CD8-positive, alpha-beta memory T cell (primary cell): ENCODE data around the gene MATN1. TPM values are rescaled to one million over a fixed set of nuclear protein-coding genes. Genes with fewer than 3 reads are reported as not detected.
A peak's percentile ranks its signal among the peaks of the same experiment; 100 is the strongest.

Experiments
- CTCF ChIA-PET: fragments of 350-600 bp; sonication (Branson Sonifier 250); formaldehyde crosslinking; loops from one replicate; lab custom pipeline; 2021; ENCODE audit warnings: antibody characterized with exemption; lab: Charles Lee
- POLR2A ChIA-PET: fragments of 350-600 bp; sonication (Branson Sonifier 250); formaldehyde crosslinking; loops from one replicate; lab custom pipeline; 2021; ENCODE audit warnings: antibody characterized with exemption; lab: Charles Lee
- DNase-seq, 5 donors: peaks; one replicate each; pipeline versions ENCODE4 v3.0.0 to v3.0.0-alpha.2; 2020 to 2022; ENCODE audit warnings: mixed read lengths in 1 of 5
- H3K27ac ChIP-seq: one replicate; pipeline ENCODE4 v1.7.0; 2013; ENCODE audit warnings: low read depth, mild to moderate bottlenecking, low read length, moderate library complexity
- H3K27me3 ChIP-seq: 2 replicates; pipeline ENCODE4 v1.7.0; 2013; ENCODE audit warnings: low read length, mild to moderate bottlenecking; ENCODE audit not compliant: insufficient read depth, poor library complexity, severe bottlenecking
- H3K36me3 ChIP-seq: 2 replicates; pipeline ENCODE4 v1.7.0; 2013; ENCODE audit warnings: mild to moderate bottlenecking, low read length, moderate library complexity; ENCODE audit not compliant: insufficient read depth
- H3K4me1 ChIP-seq: 2 replicates; pipeline ENCODE4 v1.7.0; 2013; ENCODE audit warnings: mild to moderate bottlenecking, low read length, moderate library complexity; ENCODE audit not compliant: insufficient read depth
- H3K4me3 ChIP-seq: 2 replicates; pipeline ENCODE4 v1.7.0; 2013; ENCODE audit warnings: mild to moderate bottlenecking, low read length
- H3K9me3 ChIP-seq: 2 replicates; pipeline ENCODE4 v1.7.0; 2013; ENCODE audit warnings: mild to moderate bottlenecking, low read length
- H3K27ac Mint-ChIP-seq, 8 donors: one replicate each; pipeline ENCODE4 v1.8.0; 2020 to 2021; ENCODE audit warnings: mixed read lengths in 8 of 8, mild to moderate bottlenecking in 6 of 8, inconsistent platforms in 3 of 8, moderate library complexity in 3 of 8
- H3K27me3 Mint-ChIP-seq, 2 donors: one replicate each; pipeline ENCODE4 v1.8.0; 2020 to 2021; ENCODE audit warnings: mixed read lengths in 2 of 2, mild to moderate bottlenecking in 1 of 2, moderate library complexity in 1 of 2
- H3K36me3 Mint-ChIP-seq, 3 donors: one replicate each; pipeline ENCODE4 v1.8.0; 2020 to 2021; ENCODE audit warnings: mixed read lengths in 3 of 3, inconsistent platforms in 1 of 3, mild to moderate bottlenecking in 1 of 3
- H3K4me1 Mint-ChIP-seq, 3 donors: one replicate each; pipeline ENCODE4 v1.8.0; 2020 to 2021; ENCODE audit warnings: mixed read lengths in 3 of 3, inconsistent platforms in 1 of 3, mild to moderate bottlenecking in 1 of 3
- H3K4me3 Mint-ChIP-seq, 7 donors: one replicate each; pipeline ENCODE4 v1.8.0; 2020 to 2021; ENCODE audit warnings: mixed read lengths in 7 of 7, mild to moderate bottlenecking in 6 of 7, moderate library complexity in 4 of 7, inconsistent platforms in 2 of 7
- H3K9me3 Mint-ChIP-seq, 5 donors: one replicate each; pipeline ENCODE4 v1.8.0; 2020 to 2022; ENCODE audit warnings: mixed read lengths in 5 of 5, mild to moderate bottlenecking in 3 of 5, moderate library complexity in 2 of 5, inconsistent platforms in 1 of 5
- polyA plus RNA-seq: library from polyadenylated mRNA; unstranded; fragments of 300-500 nt; fragmentation: Illumina TruSeq; gene quantifications from one replicate; pipeline ENCODE4 v1.2.3, GENCODE V29; 2021
- total RNA-seq, 2 experiments: library from RNA; stranded (reverse); gene quantifications; one replicate each; pipeline ENCODE4 v1.2.3, GENCODE V29; 2021

MATN1 gene
- total and polyA plus RNA-seq, 3 experiments from 2014 or later: 0.59 to 0.91 TPM; not detected in 1

DNA sequence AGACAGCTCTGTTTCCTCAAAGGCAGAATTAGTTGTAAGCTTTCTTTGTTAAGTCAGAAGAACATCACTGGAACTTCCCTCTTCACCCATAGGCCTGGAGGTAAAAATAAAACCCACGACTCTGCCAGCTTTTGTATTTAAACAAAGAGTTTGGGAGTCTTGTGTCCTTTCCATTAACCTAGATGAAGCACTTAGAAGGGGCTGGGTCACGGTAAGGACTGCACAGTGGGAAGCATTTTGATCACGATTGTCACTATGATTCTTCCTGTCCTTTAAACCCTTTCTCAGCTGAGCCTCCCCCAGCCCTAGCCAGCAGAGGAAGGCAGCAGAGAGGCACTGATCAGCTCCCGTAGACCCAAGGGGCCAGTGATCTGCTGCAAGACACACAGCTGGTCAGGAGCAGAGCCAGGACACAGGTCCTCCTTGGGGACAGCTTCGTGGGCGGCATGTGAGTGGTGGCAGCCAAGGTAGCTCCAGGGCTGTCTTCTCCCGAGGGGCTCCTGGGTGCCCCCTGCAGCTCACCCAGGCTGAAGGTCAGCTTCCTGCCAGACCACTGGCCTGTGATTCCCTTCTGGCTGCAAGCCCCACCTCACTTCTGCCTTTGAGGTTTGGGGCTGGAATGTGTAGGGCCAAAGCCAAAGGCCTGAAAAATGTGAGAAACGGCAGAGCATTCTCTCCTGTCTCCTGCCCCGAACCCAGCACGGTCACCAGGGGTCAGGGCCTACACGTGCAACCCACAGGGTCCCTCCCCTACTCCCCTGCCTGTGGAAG lies 38.2 kb upstream of the MATN1 start:
- H3K4me3 Mint-ChIP-seq: peak overlapping the region in 6 of 7 donors; percentile 84 to 100 (median 99)

DNA sequence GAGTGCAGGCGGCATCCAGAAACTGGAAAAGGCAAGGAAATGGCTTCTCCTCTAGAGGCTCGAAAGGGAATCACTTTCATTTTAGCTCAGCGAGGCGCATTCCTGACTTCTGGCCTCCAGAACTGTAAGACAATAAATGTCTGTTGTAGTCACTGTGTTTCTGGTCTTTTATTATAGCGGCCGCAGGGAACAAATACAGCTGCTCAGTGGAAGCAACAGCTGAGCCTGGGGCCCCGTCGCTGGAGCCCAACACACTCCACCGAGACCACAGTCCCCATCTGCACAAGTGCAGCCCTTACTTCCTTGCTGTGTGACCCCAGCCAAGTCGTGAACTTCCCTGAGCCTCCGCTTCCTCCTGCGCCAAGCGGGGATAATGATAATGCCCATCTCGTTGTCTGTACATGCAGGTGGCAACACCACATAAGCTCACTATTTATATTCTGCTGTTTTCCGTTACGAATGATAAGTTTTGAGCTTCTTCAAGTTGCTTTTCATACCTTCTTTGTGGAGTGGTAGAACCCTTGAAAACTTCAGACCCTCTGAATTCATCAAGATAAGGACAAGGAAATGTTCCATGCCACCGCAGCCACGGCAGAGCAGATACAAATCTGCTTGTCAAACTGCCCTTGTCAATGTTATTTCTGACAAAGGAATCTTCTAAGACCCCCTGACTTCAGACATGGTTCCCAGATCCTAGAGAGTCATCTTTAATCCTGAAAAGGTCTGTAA lies 37.4 kb upstream of the MATN1 start:
- Histone ChIP-seq H3K27me3 (no peaks in the 10 kb centered on the region), H3K9me3 (no peaks in the 10 kb centered on the region), H3K27ac (peak overlapping the region; percentile 96), H3K36me3 (no peaks in the 10 kb centered on the region), H3K4me3 (peak overlapping the region; percentile 61), H3K4me1 (peaks cover 61% of the 10 kb centered on the region)
- peak in 1 of 5 donors; percentile 31 for DNase-seq
- Mint-ChIP-seq H3K4me3 (peak overlapping the region; percentile 74 to 100 (median 99)), H3K27ac (peak overlapping the region; percentile 98 to 100 (median 100)), H3K27me3 (peaks cover 0 to 2% of the 10 kb centered on the region in 2 donors), H3K9me3 (no peaks in the 10 kb centered on the region), H3K4me1 (peaks cover 59 to 71% (median 62%) of the 10 kb centered on the region in 3 donors), H3K36me3 (peaks cover 0 to 18% (median 0%) of the 10 kb centered on the region in 3 donors)
- POLR2A ChIA-PET: interaction anchor here (1.8 to 11.0 kb wide), 3 partner anchors 15 to 41 kb away, joined by 4 to 189 read pairs (median 13); no protein-coding TSS in a partner anchor
- CTCF ChIA-PET: interaction anchor here (1.2 to 8.9 kb wide), 8 partner anchors 12 to 42 kb away, joined by 3 to 67 read pairs (median 12); no protein-coding TSS in a partner anchor

More for the DNA sequence above, 38.2 kb upstream of the MATN1 start:
- Histone ChIP-seq H3K4me1 (peaks cover 69% of the 10 kb centered on the region), H3K27me3 (no peaks in the 10 kb centered on the region), H3K27ac (peak overlapping the region; percentile 96), H3K36me3 (no peaks in the 10 kb centered on the region), H3K4me3 (peak overlapping the region; percentile 61), H3K9me3 (no peaks in the 10 kb centered on the region)
- Mint-ChIP-seq H3K4me1 (peaks cover 64 to 76% (median 69%) of the 10 kb centered on the region in 3 donors), H3K36me3 (peaks cover 0 to 10% (median 0%) of the 10 kb centered on the region in 3 donors), H3K9me3 (no peaks in the 10 kb centered on the region), H3K27ac (peak overlapping the region; percentile 84 to 100 (median 100)), H3K27me3 (peaks cover 0 to under 1% of the 10 kb centered on the region in 2 donors)
- ChIA-PET POLR2A (interaction anchor here (1.8 to 11.0 kb wide), 3 partner anchors 16 to 42 kb away, joined by 4 to 189 read pairs (median 13); no protein-coding TSS in a partner anchor), CTCF (interaction anchor here (1.0 to 8.9 kb wide), 9 partner anchors 11 to 42 kb away, joined by 3 to 67 read pairs (median 9); no protein-coding TSS in a partner anchor)
- no peak for DNase-seq

DNA sequence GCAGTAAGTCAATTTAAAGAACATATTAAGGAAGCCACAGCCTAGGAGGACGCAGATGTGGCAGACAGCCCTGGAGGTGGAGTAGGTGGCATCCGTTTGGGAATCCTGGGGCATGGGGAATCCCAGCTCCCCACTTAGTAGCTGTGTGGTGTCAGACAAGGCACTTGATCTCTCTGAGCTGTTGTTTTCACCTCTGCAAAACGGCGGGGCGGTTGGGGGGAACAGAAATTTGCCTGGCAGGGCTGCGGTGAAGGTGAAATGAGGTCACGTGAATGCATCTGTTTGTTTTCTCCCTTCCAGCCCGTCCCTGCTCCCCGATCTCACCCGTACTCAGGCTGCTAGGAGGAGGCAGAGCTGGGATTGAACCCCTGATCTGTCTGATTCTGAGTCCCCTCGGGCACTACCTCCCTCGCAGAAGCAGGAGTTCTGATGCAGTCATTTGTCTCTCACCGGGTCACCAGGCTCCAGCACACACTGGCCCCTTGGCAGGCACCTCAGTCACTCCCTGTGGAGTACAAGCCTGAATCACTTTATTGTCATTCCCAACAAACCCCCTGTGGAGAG lies 36.4 kb upstream of the MATN1 start:
- no peaks in the 10 kb centered on the region for H3K27me3 ChIP-seq
- Mint-ChIP-seq H3K4me3 (peak overlapping the region; percentile 74 to 100 (median 99)), H3K36me3 (peaks cover 6 to 28% (median 7%) of the 10 kb centered on the region in 3 donors), H3K9me3 (no peaks in the 10 kb centered on the region), H3K4me1 (peaks cover 67 to 76% (median 67%) of the 10 kb centered on the region in 3 donors), H3K27ac (peak overlapping the region; percentile 98 to 100 (median 100)), H3K27me3 (peaks cover 0 to 2% of the 10 kb centered on the region in 2 donors)
- peak overlapping the region; percentile 96 for H3K27ac ChIP-seq
- DNase-seq: peak; percentile 73 to 87 (median 76)
- POLR2A ChIA-PET: interaction anchor here (0.7 to 11.0 kb wide), 5 partner anchors 10 to 40 kb away, joined by 3 to 189 read pairs (median 4); no protein-coding TSS in a partner anchor
- no peaks in the 10 kb centered on the region for H3K9me3 ChIP-seq
- peak overlapping the region; percentile 61 for H3K4me3 ChIP-seq
- CTCF ChIA-PET: interaction anchor here (2.1 to 8.9 kb wide), 4 partner anchors 15 to 40 kb away, joined by 15 to 67 read pairs (median 28); no protein-coding TSS in a partner anchor
- no peaks in the 10 kb centered on the region for H3K36me3 ChIP-seq
- peaks cover 64% of the 10 kb centered on the region for H3K4me1 ChIP-seq

DNA sequence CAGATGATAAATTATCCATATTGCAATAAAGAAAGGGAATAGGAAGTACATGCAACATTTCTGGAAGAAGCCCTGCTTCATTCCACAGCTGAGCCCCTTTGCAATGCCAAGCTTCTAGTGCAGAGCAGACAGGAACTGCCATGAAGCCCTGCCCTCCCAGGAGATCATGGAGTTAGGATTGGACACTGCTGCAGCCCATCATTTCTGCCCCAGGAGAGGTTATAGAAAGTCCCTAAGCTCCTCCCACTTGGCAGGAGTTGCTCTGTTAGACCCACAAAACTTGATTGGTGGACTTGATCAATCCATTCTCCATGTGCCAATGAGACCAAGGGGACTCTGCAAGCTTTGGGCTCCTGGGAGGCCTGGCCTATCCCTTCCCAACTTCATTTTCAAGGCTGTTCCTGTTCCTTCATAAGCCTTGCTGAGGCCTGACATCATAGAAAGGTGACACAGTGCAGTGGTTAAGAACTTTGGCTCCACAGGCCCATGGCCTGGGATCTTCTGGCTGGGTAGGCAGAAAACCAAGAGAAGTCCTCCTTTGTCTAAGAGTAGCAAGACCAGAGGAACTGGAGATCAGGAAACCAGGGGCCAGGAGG lies 35.5 kb upstream of the MATN1 start:
- Histone ChIP-seq H3K36me3 (no peaks in the 10 kb centered on the region), H3K4me3 (peak overlapping the region; percentile 61), H3K4me1 (peaks cover 73% of the 10 kb centered on the region), H3K27ac (peak overlapping the region; percentile 96), H3K9me3 (no peaks in the 10 kb centered on the region), H3K27me3 (no peaks in the 10 kb centered on the region)
- peak overlapping the region; percentile 96 to 100 (median 99) for H3K4me3 Mint-ChIP-seq
- H3K27ac Mint-ChIP-seq: peak overlapping the region; percentile 97 to 100 (median 100)
- no peaks in the 10 kb centered on the region for H3K9me3 Mint-ChIP-seq
- POLR2A ChIA-PET: interaction anchor here (1.2 to 11.0 kb wide), 4 partner anchors 13 to 40 kb away, joined by 4 to 189 read pairs (median 19); no protein-coding TSS in a partner anchor
- CTCF ChIA-PET: interaction anchor here (0.8 to 11.3 kb wide), 6 partner anchors 10 to 39 kb away, joined by 3 to 76 read pairs (median 6); no protein-coding TSS in a partner anchor
- H3K27me3 Mint-ChIP-seq: peaks cover 0 to 2% of the 10 kb centered on the region in 2 donors
- H3K36me3 Mint-ChIP-seq: peaks cover 6 to 34% (median 7%) of the 10 kb centered on the region in 3 donors
- no peak for DNase-seq
- peaks cover 76 to 86% (median 77%) of the 10 kb centered on the region in 3 donors for H3K4me1 Mint-ChIP-seq

DNA sequence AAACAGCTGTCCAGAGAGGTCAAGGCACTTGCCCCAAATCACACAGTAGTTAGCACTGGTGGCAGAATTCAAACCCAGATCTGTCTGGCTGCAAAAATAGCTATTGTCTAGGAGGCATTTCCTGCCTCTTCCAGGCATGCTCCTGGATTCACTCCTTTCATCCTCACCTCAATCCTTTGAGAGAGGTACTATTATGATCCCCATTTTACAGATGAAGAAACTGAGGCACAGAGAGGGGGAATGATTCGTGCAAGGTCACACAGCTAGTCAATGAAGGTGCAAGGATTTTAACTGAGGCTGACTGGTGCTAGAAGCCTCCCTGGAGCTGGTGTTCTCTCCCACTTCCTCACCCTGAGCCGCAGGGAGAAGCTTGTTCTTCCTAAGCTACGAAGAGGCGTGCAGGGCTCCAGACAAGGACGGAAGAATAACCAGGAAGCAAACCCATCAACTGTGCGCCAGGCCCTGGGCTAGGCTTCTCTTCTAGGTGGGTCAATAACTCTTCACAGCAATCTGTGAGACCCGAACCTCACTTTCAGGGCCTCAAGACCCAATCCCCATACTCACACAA lies 34.8 kb upstream of the MATN1 start:
- peak overlapping the region; percentile 97 to 100 (median 100) for H3K27ac Mint-ChIP-seq
- no peaks in the 10 kb centered on the region for H3K9me3 Mint-ChIP-seq
- POLR2A ChIA-PET: interaction anchor here (1.2 to 11.0 kb wide), 3 partner anchors 13 to 39 kb away, joined by 4 to 189 read pairs (median 25); no protein-coding TSS in a partner anchor
- H3K27me3 ChIP-seq: no peaks in the 10 kb centered on the region
- H3K27ac ChIP-seq: peak overlapping the region; percentile 96
- H3K36me3 Mint-ChIP-seq: peaks cover 6 to 41% (median 10%) of the 10 kb centered on the region in 3 donors
- no peaks in the 10 kb centered on the region for H3K36me3 ChIP-seq
- H3K4me1 ChIP-seq: peaks cover 75% of the 10 kb centered on the region
- H3K9me3 ChIP-seq: no peaks in the 10 kb centered on the region
- DNase-seq: no peak
- CTCF ChIA-PET: interaction anchor here (0.6 to 11.3 kb wide), 12 partner anchors 8 to 44 kb away, joined by 3 to 76 read pairs (median 6); no protein-coding TSS in a partner anchor
- H3K27me3 Mint-ChIP-seq: peaks cover 0 to 2% of the 10 kb centered on the region in 2 donors
- H3K4me1 Mint-ChIP-seq: peaks cover 81 to 90% (median 81%) of the 10 kb centered on the region in 3 donors
- peak overlapping the region; percentile 96 to 100 (median 99) for H3K4me3 Mint-ChIP-seq
- H3K4me3 ChIP-seq: peak overlapping the region; percentile 74

DNA sequence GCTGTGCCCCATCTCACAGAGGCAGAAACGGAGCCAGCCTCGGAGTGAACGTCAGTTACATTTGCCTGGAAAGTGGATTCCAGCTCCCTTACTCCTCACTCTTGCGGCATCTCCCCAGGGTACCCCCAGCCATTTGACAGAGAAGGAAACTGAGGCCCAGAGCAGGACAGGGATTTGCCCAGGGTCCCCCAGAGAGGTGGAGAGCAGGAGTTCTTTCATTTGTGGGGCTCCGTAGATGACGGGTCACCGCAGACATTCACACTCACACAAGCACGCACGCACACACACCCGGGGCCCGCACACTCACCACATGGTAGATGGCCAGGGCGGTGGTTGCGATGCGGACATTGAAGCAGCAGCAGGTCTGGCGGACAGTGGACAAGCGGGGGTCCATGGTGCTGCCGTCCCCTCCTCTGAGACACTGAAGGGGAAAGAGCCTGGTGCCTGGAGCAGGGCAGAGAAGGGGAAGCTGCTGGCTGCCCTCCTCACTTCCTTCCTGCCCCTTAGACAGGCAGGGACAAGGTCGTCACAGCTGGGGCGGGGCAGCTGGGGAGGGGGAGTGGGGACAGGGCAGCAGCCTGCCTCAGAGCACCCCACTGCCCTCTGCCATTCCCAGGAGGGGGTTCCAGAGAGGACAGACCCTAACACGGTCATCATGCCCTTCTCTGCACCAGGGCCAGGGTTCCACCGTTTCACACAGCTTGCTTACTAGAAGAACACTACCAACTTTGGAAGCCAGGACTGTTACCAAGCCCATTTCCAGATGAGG lies 34.2 kb upstream of the MATN1 start, which contains the start of gene LAPTM5:
TSS of gene LAPTM5 (minus strand) at position 423 of the 769 bp plus-strand sequence. CDS start at position 394, 29 bp downstream.
- H3K9me3 ChIP-seq: no peaks in the 10 kb centered on the region
- POLR2A ChIA-PET: interaction anchor here (1.0 to 11.0 kb wide), 5 partner anchors 8 to 38 kb away, joined by 3 to 189 read pairs (median 5); no protein-coding TSS in a partner anchor
- H3K36me3 Mint-ChIP-seq: peaks cover 6 to 45% (median 10%) of the 10 kb centered on the region in 3 donors
- peak; percentile 54 to 82 (median 66) for DNase-seq
- H3K36me3 ChIP-seq: no peaks in the 10 kb centered on the region
- H3K27me3 ChIP-seq: no peaks in the 10 kb centered on the region
- H3K4me3 Mint-ChIP-seq: peak within 1 kb of the TSS; percentile 96 to 100 (median 99)
- peak within 1 kb of the TSS; percentile 98 to 100 (median 100) for H3K27ac Mint-ChIP-seq
- H3K27ac ChIP-seq: peak within 1 kb of the TSS; percentile 96
- CTCF ChIA-PET: interaction anchor here (0.6 to 11.3 kb wide), 14 partner anchors 8 to 1671 kb away, joined by 3 to 76 read pairs (median 6); no protein-coding TSS in a partner anchor
- peaks cover 80 to 90% (median 81%) of the 10 kb centered on the region in 3 donors for H3K4me1 Mint-ChIP-seq
- H3K27me3 Mint-ChIP-seq: peaks cover 0 to 2% of the 10 kb centered on the region in 2 donors
- H3K9me3 Mint-ChIP-seq: no peaks in the 10 kb centered on the region
- peak within 1 kb of the TSS; percentile 74 for H3K4me3 ChIP-seq
- peaks cover 75% of the 10 kb centered on the region for H3K4me1 ChIP-seq
